Kidney capillary endothelial cell (primary cell): ENCODE measurements around the gene DUOXA1.
"Not testable (repeated sequence)": the region's sequence is repeated elsewhere in the genome, so short reads cannot be mapped to it uniquely, and the experiment has no call there.

ENCODE experiments used
- DNase-seq: peaks from one replicate; pipeline ENCODE4 v3.0.0-alpha.2; 2018; ENCODE audit warnings: low spot score

Gene DUOXA1

GRCh38 chr15:45150997-45151396, 21.3 kb upstream of the DUOXA1 start:
- no peak for DNase-seq

- no peak for DNase-seq
Observed at GRCh38 chr15:45150481-45150880, 20.8 kb upstream of the DUOXA1 start.

- DNase-seq, result no peak
Observed at GRCh38 chr15:45149060-45149459, 19.4 kb upstream of the DUOXA1 start.

- DNase-seq, result no peak
Observed at GRCh38 chr15:45148076-45149059, 18.7 kb upstream of the DUOXA1 start.

- no peak for DNase-seq
Observed at GRCh38 chr15:45147606-45148005, 17.9 kb upstream of the DUOXA1 start.

- DNase-seq, result no peak
Observed at GRCh38 chr15:45146405-45146804, 16.7 kb upstream of the DUOXA1 start.

- no peak for DNase-seq
Observed at GRCh38 chr15:45144775-45145174, 15.1 kb upstream of the DUOXA1 start.

GRCh38 chr15:45143946-45144345, 14.3 kb upstream of the DUOXA1 start:
- DNase-seq, result no peak

- DNase-seq, result no peak
Observed at GRCh38 chr15:45143056-45143455, 13.4 kb upstream of the DUOXA1 start.

- DNase-seq, result no peak
Observed at GRCh38 chr15:45141386-45141785, 11.7 kb upstream of the DUOXA1 start.

- no peak for DNase-seq
Observed at GRCh38 chr15:45140557-45141250, 11.0 kb upstream of the DUOXA1 start.

GRCh38 chr15:45139770-45140169, 10.1 kb upstream of the DUOXA1 start:
- DNase-seq, result no peak

- DNase-seq, result no peak
Observed at GRCh38 chr15:45138814-45139765, 9.4 kb upstream of the DUOXA1 start.

GRCh38 chr15:45137703-45138102, 8.0 kb upstream of the DUOXA1 start:
- no peak for DNase-seq

- DNase-seq, result no peak
Observed at GRCh38 chr15:45136378-45136764, 6.7 kb upstream of the DUOXA1 start.

- DNase-seq, result not testable (repeated sequence)
Observed at GRCh38 chr15:45135705-45136377, 6.2 kb upstream of the DUOXA1 start.

GRCh38 chr15:45134682-45135604, 5.3 kb upstream of the DUOXA1 start:
- no peak for DNase-seq

GRCh38 chr15:45134046-45134445, 4.4 kb upstream of the DUOXA1 start:
- no peak for DNase-seq

- DNase-seq, result no peak
Observed at GRCh38 chr15:45133561-45133920, 3.9 kb upstream of the DUOXA1 start.

GRCh38 chr15:45132844-45133560, 3.3 kb upstream of the DUOXA1 start:
- DNase-seq, result no peak
